NCI-H1436 treated with DMSO at 0.1 percent for 48 hours (cell line): ENCODE results near the gene ST6GALNAC4.

Source experiments
- DNase-seq: peaks from one replicate; lab custom pipeline; 2025; lab: John Stamatoyannopoulos, UW

Gene ST6GALNAC4

DNA sequence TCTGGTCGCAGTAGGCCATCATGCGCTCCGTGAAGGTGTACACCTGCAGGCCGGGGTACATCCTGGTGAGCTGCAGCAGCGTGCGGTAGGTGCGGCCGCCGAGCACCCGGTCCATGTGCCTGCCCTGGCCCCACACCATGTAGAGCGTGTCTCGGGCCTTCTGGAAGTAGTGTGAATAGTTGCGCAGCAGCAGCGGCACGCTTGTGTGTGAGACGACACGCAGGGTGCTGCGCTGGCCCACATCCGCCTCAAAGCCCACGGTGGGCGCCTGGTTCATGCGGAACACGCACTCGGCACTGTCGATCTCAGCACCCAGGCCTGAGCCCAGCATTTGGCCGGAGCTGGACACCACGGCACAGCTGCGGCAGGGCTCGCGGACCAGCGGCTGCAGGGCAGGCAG is 4.5 kb downstream of the ST6GALNAC4 start:
- DNase-seq, result no peak

DNA sequence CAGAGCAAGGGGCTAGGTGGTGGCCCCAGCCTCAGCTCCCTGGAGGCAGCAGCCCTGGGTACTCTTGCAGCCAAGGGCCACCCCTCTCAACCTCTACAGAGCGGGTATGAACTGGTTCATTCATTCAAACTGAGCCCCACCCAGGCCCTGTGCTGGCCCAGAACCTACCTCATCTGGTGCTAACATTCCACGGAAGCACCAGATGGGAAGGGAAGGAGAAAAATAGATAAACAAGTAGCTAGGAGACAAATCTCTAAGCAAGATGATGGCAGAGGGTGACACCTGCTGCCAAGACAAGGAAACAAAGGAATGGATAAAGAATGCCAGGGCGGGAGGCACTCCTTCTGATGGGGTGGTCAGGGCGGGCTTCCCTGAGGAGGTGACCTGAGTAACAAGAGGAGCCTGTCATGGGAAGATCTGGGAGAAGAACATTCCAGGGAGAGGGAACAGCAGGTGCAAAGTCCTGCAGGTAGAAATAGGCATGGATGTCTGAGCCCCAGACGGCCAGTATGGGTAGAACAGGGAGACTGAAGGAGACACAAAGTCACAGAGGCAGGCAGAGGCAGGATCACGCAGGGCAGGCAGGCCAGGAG is 6.1 kb downstream of the ST6GALNAC4 start:
- no peak for DNase-seq

- DNase-seq, result no peak
Observed at GRCh38 chr9:127909839-127910273, 7.0 kb downstream of the ST6GALNAC4 start.

DNA sequence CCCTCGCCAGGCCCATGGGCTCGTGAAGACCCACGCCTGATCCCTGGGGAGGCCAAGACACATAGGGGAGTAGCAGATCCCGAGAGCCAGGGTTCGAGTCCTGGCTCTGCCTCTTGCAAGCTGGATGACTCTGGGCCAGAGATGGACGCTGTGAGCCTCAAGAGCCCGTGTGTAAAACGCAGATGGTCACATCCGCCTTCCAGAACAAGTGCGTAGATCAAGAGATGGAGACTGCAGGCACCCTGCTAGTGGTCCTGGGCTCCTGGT is 8.2 kb downstream of the ST6GALNAC4 start:
- DNase-seq, result no peak

DNA sequence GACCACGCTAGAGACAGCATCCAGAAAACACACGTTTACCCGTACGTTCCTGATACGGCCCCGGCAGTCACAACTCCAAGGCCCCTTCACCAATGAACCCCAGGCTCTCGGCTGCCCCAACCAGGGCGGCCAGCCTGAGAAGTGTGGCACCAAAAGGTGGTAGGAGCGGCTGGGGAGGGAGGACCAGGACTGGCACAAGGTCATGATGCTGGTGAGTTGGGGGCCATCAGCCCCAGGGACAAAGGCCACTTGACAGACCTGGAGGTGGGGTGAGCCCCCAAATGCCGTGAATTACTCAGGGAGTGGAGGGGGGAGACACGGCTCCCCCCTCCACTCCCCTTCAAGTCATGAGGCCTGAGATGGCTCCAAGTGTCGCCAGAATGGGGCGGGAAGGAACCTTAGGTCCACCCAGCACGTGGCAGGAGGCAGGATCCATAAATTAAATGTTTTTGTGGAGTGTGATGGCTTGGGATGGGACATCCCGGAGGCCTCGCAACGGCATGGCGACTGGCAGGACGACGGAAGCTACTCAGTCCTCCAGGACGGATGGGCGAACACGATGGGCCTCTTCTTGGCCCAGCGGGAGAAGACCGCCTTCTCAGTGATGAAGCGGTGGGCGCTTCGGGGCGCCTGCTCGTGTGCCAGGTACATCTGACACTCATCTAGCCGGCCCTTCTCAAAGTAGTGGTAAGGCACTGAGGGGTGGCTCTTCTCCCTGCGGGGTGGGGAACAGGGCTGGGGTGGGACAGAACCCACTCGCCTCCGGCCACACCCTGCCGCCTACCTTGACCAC is 8.8 kb downstream of the ST6GALNAC4 start:
- DNase-seq, result no peak

- DNase-seq, result no peak
Observed at GRCh38 chr9:127905788-127906191, 11.1 kb downstream of the ST6GALNAC4 start.

GRCh38 chr9:127905004-127905728 is 11.7 kb downstream of the ST6GALNAC4 start:
- no peak for DNase-seq

GRCh38 chr9:127904561-127905003 is 12.3 kb downstream of the ST6GALNAC4 start:
- DNase-seq, result no peak

DNA sequence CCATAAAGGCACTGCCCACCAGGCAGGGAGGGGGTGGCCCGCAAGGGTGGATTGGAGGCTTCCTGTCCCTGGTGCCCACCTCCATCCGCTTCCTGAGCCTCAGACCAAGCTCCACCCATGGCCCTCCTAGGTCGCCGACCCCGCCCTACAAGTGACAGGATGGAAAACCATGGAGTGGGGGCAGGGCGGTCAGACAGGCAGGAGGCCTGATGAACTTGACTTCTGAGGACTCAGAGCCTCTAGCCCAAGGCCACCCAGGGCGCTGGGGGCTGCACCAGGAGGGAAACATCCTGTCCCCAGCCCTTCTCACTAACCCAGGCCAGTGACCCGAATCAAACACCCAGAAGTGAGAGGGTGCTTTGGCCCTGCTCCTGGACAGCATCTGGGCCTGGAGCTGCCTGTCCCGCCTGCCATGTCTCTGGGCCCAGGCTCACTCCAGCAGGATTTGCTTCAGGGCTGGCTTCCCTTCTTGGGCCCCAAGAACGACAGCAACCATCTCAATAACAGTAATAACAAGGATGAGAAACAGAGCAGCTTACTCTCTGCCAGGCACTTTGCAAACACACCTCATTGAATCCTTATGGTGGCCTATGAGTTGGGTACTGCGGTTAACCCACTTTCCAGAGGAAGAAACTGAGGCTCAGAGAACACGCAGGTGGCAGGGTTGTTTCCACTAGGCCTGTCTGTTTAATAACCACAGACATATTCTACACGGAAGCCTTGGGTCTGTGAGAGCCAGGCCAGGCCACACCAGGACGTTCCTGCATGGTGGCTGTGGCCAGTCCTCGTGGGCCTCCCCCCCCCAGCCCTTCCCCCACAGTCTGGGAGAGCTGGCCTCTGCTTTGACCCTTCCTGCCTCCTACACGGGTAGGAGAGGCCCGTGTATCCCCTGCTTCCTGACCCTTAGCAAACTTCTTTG is 13.0 kb downstream of the ST6GALNAC4 start:
- DNase-seq, result no peak

DNA sequence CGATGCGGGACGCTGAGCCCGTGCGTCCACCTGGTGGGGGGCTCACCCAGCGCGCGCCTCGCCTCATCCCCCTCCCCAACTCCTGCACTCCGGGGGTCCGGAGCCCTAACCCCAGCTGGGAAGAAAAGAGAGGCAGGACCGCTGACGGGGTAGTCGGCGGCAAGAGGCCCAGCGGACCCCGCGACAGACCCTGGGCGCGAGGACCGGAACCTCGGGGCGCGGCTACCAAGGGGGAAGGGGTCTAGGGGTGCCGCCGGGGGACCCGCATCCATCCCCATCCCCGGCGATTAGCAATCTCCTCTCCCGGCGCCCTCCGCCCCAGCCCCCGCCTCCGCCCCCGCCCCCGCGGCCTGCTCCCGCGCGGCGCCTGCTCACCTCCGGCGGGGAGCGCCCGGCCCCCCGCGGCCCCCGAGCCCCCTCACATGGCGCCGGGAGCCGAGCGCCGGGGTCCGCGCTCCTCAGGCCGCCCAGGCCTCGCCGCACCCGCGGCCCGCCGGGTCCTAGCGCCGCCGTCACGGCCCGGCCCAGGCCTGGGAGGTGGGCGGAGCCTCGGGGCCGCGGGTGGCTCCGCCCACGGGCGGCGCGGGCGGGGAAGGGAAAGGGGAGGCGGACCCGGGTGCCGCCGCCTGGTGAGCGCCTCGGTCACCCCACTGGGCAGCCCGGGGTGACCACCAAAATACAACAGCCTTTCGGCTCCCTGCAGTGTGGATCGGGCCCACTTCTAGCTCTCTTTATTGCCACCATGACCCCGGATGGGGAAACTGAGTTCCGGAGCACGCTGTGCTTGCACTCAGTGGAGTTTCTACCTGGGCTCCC is 17.5 kb downstream of the ST6GALNAC4 start, which contains the start of gene ST6GALNAC6:
Gene ST6GALNAC6, minus strand, starts transcription at position 476 of the 816 bp plus-strand sequence. CDS start 1,622 bp downstream, outside the sequence.
- DNase-seq, result no peak

DNA sequence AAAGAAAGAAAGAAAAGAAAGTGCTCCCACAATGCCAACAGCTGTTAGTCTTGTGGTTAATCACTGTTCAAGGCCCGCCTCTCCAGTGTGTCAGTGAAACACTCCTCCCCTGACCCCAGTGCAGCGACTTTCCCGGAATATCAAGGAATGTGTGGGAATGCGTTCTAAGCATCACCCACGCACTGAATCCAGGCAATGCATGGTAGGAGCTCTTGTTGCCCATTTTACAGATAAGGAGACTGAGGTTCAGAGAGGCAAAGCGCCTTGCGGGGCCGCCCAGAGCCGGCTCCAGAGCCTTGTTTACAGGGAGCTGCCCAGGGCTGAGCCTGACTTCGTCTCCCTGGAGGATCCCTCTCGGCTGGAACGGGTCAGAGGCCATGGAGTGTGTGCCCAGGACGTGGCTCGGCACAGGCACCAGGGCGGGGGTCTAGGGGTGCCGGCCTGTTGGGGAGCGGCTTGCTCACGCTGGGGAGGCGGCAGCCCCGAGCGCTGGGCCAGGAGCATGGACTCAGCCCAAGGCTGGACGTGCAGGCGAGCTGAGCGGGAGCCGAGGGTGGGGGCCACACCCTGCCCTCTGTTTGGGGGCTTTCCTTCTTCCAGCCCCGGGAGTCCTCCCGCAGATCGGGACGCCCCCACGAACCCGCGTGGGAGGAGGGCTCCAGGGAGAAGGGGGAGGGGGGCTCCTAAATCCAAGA is 18.3 kb downstream of the ST6GALNAC4 start:
- no peak for DNase-seq

DNA sequence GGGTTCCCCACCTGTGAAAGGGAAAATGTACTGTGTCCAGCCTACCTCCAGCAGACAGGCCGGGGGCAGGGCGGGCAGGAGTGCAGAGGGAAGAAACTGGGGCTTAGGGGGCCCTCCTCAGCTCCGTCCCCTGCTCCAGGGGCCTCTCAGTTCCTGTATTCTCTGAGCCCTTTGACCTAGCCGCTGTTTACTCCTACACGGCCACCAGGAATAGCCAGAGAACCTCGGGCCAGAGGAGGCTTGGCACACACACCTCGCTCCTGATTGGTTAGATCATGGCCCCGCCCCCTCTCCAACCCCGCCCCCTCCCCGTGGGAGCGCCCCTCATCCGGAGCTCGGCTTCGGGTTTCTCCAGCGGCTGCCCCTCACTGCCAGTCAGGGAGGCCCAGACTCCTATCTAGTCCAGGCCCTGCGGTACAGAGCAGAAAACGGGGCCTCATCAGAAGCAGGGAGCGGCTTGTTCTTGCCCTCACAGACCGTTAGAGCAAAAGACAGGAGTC is 19.6 kb downstream of the ST6GALNAC4 start:
- no peak for DNase-seq

DNA sequence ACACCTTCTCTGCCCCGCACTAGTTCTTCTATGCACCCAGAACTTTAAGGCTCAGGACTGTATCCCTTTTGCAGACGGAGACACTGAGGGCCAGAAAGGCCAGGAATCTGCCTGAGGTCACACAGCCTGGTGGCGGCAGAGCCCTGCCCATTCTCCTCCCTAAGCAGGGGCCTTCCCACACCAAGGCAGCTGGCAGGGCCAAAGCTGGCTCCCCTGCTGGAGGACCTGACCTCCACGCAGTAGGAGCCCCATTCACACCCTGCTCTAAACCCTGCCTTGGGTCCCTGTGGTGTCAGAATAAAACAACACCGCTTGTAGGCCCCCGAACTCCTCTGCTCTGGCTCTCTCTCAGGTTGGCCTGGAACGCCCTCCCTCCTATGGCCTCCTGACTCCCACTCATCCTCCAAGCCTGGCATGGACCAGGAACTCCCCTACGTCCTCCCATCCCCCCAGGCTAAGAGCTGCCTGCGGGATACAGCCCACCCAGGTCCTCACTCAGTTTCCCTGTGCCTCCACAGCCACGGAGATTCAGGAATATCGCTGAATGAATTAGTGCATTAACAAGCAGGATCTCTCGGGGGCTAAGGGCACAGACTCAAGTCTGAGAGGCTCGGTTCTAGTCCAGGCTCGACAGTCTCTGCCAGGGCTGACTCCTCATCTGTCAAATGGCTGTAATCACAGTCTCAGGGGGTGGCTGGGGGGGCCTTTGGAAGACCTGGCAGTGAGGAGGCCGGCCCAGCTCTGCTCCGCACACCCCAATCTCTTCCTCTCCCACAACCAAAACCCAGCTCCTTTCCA is 20.2 kb downstream of the ST6GALNAC4 start:
- DNase-seq, result no peak

DNA sequence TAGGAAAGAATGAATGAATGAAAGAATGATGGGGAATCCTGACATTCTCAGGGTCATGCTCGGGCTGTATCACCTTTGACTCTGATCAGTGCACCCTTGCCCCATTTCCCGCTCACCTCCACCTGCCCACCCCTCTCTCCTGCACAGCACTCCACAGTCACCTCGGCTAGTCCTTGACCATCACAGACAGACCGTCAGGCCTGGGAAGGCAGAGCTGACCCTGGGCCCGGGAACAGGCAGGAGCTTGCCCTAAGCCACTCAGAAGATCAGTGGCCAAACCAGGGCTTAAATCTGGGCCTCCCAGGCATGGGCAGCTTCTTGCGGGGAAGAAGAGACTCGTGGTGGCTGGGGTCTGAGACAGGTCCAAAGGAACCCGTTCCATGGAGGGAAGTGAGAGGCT is 21.0 kb downstream of the ST6GALNAC4 start:
- DNase-seq, result no peak

DNA sequence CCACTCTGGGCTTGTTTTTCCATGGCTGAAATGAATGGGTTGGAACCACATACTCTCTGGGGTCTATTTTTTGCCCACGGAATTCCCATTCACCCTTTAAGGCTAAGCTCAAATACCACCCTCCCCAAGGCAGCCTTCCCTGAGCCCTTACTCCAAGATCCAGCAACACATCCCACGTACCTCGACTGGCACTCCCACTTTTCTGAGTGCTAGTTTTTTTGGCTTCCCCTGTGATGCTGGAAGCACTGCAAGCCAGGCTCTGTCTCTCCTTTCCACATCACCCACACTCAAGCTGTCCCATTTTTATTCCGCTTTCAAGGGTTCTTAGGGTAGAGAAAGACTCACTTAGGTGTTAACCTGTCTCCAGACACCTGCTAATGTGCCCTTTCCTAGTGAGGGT is 23.4 kb downstream of the ST6GALNAC4 start:
- no peak for DNase-seq

DNA sequence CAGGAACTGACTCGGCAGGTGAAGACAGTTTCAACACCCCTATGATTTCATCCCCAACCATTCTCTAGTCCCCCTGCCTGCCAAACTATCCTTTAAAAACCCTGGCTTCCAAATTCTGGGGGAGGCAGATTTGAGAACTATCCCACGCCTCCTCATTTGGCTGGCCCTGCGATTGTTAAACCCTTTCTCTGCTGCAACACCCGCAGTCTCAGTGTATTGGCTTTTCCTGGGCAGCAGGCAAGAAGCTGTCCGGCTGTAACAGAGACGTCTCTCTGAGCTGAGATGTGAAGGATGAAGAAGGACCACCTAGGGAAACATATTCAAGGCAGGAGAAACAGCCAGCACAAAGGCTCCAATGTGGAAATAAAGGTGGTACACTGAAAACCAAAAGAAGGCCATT is 24.0 kb downstream of the ST6GALNAC4 start:
- no peak for DNase-seq

DNA sequence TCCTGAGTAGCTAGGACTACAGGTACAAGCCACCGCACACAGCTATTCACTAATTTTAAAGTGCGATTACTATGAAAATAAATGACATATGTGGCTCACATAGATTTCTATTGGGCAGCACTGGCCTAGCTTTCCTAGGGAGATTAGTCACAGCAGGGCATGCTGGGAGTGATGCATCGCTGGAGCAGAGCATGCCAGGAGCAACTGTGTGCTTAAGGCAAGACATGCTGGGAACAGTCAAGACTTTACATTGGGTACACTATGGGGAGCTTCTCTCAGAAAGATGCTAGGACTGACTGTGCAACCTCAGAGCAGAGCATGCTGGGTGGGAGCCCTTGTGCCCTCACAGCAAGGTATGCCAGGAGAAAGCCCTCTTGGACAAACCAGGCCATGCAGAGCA is 26.8 kb downstream of the ST6GALNAC4 start:
- no peak for DNase-seq

- DNase-seq, result no peak
Observed at GRCh38 chr9:127887792-127888191, 29.0 kb downstream of the ST6GALNAC4 start.

DNA sequence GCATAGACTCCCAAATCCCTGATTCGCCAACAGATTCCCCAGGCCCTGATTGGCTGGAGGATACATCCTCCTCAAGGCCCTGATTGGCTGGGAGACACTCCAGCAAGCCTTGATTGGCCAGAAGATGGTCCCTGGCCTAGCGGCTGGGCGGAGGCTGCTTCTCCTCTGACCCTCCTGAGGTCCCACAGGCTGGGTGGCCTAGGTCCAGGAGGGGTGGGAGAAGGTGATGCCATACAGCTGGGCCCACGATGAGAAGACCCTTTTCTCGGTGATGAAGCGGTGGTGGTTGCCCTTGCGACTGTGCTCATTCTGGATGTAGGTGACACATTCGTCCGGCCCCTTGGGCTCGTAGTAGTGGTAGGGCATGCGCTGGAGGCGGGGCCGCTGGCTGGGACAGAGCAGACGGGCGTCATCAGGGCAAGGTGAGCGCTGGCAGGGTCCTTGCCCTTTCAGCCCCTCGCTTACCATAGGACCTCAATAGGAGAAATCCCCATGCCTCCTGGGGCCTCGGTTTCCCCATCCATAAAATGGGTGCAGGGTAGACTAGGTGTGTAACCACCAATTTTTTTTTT is 30.4 kb downstream of the ST6GALNAC4 start:
- DNase-seq, result no peak
